ENCODE results near the gene IL36G. TPM values are rescaled to one million over a fixed set of nuclear protein-coding genes. Genes with fewer than 3 reads are reported as not detected.

The IL36G gene
- polyA plus RNA-seq, 2 of the 4 experiments (the other 2 are of a cell fraction), result 0.16 TPM; not detected in 1

DNA sequence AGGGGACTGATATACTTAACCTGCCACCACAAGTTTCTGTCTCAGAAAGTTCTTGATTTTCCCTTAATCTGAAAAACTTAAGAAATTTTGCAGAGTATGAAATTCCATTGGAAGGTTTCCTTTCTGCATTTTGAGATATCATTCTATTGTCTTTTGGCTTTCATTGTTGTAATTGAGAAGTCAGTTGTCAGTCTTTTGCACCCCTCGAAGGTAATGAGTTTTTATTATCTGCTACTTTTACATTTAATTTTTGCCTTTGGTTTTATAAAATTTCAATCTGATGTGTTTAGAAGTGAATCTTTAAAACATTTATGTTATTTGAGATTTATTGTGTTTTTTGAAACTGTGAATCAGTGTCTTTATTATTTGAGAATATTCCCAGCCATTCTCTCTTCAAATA, 22.6 kb downstream of the IL36G start:
- WGBS (ENCODE audit: missing lambda C conversion rate), result 5% methylated on average over 1 of the region's 1 CpG
- FAIRE-seq (peak; percentile 13), DNase-seq (ENCODE audit: low read depth in 1 of 2, low spot score in 1 of 2) (peak in 1 of 2 experiments; percentile 10), ATAC-seq (no peak)
- Histone ChIP-seq H3K9me3 (peaks cover 33% of the 10 kb centered on the region), H3K4me2 (no peak overlapping the region), H3K4me1 (no peaks in the 10 kb centered on the region), H3K4me3 (no peak overlapping the region), H3K27ac (no peak overlapping the region)
- TF ChIP-seq SMC3 (IDR thresholded peaks at IDR 0.05), result no peak
- TF ChIP-seq RCOR1 (IDR thresholded peaks at IDR 0.05; ENCODE audit: low read depth, low read length), result no peak
- no peak for TF ChIP-seq NFE2L2 (conservative IDR thresholded peaks at IDR 0.05; ENCODE audit: low read length)
- no peak for TF ChIP-seq ELK1 (IDR thresholded peaks at IDR 0.05; ENCODE audit: low read depth, low read length)
- no peak for TF ChIP-seq PBX3 (IDR thresholded peaks at IDR 0.05)
- no peak for TF ChIP-seq CHD4 (IDR thresholded peaks at IDR 0.05; ENCODE audit: borderline replicate concordance)
- no peak for TF ChIP-seq MYC (IDR thresholded peaks at IDR 0.05; ENCODE audit: borderline replicate concordance, low read length)
- TF ChIP-seq, protein P1, sequence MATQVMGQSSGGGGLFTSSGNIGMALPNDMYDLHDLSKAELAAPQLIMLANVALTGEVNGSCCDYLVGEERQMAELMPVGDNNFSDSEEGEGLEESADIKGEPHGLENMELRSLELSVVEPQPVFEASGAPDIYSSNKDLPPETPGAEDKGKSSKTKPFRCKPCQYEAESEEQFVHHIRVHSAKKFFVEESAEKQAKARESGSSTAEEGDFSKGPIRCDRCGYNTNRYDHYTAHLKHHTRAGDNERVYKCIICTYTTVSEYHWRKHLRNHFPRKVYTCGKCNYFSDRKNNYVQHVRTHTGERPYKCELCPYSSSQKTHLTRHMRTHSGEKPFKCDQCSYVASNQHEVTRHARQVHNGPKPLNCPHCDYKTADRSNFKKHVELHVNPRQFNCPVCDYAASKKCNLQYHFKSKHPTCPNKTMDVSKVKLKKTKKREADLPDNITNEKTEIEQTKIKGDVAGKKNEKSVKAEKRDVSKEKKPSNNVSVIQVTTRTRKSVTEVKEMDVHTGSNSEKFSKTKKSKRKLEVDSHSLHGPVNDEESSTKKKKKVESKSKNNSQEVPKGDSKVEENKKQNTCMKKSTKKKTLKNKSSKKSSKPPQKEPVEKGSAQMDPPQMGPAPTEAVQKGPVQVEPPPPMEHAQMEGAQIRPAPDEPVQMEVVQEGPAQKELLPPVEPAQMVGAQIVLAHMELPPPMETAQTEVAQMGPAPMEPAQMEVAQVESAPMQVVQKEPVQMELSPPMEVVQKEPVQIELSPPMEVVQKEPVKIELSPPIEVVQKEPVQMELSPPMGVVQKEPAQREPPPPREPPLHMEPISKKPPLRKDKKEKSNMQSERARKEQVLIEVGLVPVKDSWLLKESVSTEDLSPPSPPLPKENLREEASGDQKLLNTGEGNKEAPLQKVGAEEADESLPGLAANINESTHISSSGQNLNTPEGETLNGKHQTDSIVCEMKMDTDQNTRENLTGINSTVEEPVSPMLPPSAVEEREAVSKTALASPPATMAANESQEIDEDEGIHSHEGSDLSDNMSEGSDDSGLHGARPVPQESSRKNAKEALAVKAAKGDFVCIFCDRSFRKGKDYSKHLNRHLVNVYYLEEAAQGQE (IDR thresholded peaks at IDR 0.05), result no peak
- TF ChIP-seq CBX2 (IDR thresholded peaks at IDR 0.05; ENCODE audit: borderline replicate concordance, low read depth), result no peak
- no peak for TF ChIP-seq NPAS2 (CRISPR knock-in tag; IDR thresholded peaks at IDR 0.05; ENCODE audit: borderline replicate concordance)
- no peak for TF ChIP-seq JUN (IDR thresholded peaks at IDR 0.05)
- ChIA-PET POLR2A (no interaction called here), CTCF (no interaction called here)

DNA sequence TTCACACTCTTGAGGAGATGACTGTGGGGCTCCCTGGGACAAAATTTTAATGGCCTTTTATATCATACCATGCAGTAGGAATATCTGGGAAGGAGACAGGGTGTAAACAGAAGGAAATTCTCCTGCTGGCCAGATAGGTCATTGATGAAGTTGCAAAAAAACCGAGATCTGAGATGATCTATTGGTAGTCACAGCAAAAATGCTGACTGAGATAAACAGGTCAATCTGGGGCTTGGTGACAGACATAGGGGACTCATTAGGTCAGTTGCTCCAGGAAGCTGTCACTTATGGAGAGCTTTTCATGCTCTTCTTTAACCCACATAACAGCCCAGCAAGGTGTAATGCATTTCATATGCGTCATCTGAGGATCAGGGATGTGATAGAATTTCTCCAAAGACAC, 24.9 kb downstream of the IL36G start:
- no peak for FAIRE-seq

GRCh38 chr2:113005030-113005509, 27.3 kb downstream of the IL36G start, which contains the start of gene IL36A:
TSS of gene IL36A (plus strand) at chr2:113005459. CDS start at chr2:113005872, 413 bp downstream.
- TF ChIP-seq FOSL2 (IDR thresholded peaks at IDR 0.05), result no peak
- TF ChIP-seq FOSL2 (CRISPR knock-in tag; IDR thresholded peaks at IDR 0.05), result no peak
- TF ChIP-seq JUN (IDR thresholded peaks at IDR 0.05), result no peak
- no peak for TF ChIP-seq ZC3H11A (IDR thresholded peaks at IDR 0.05)
- no peak for TF ChIP-seq SMC3 (IDR thresholded peaks at IDR 0.05)
- peaks cover 1% of the 10 kb centered on the region; the same call in 2 of the 3 replicates for H3K4me1 ChIP-seq
- H3K27ac ChIP-seq, result no peak within 1 kb of the TSS
- 65% methylated on average over 3 of the region's 3 CpGs for WGBS (ENCODE audit: missing lambda C conversion rate)
- POLR2A ChIA-PET, result no interaction called here
- ATAC-seq (no peak), DNase-seq (ENCODE audit: low read depth in 1 of 2, low spot score in 1 of 2) (no peak), FAIRE-seq (no peak)
- H3K4me3 ChIP-seq, result no peak within 1 kb of the TSS
- peaks cover 25% of the 10 kb centered on the region for H3K9me3 ChIP-seq
- CTCF ChIA-PET, result interaction anchor here (0.9 kb wide), 1 partner anchor 45 kb away, joined by 3 read pairs; no protein-coding TSS in a partner anchor
- H3K4me2 ChIP-seq, result no peak within 1 kb of the TSS

More for the DNA sequence above, 24.9 kb downstream of the IL36G start:
- H3K4me3 ChIP-seq, result no peak overlapping the region
- ATAC-seq, result no peak
- TF ChIP-seq HEYL (CRISPR knock-in tag; IDR thresholded peaks at IDR 0.05) (no peak), FOSB (CRISPR knock-in tag; IDR thresholded peaks at IDR 0.05) (no peak), CHD2 (IDR thresholded peaks at IDR 0.05; ENCODE audit: low read length, partially characterized antibody) (no peak), MAFK (IDR thresholded peaks at IDR 0.05; ENCODE audit: partially characterized antibody) (peak; percentile 58), ZFP36 (IDR thresholded peaks at IDR 0.05; ENCODE audit: borderline replicate concordance, partially characterized antibody) (no peak)
- H3K4me1 ChIP-seq, result no peaks in the 10 kb centered on the region
- no peak overlapping the region for H3K27ac ChIP-seq
- no peak for DNase-seq (ENCODE audit: low read depth in 1 of 2, low spot score in 1 of 2)
- ChIA-PET CTCF (no interaction called here), POLR2A (no interaction called here)
- H3K4me2 ChIP-seq, result no peak overlapping the region
- H3K9me3 ChIP-seq, result peaks cover 33% of the 10 kb centered on the region
- 17% methylated on average over 2 of the region's 2 CpGs for WGBS (ENCODE audit: missing lambda C conversion rate)
